ENCODE measurements around the gene ZNF416. TPM values are rescaled to one million over a fixed set of nuclear protein-coding genes. Genes with fewer than 3 reads are reported as not detected.

ZNF416 gene
- total and polyA plus RNA-seq, 9 of the 15 experiments (the other 6 are each of a cell fraction or from before 2014, with no cell fraction given) = 0.20 to 2.0 (median 1.1) TPM

DNA sequence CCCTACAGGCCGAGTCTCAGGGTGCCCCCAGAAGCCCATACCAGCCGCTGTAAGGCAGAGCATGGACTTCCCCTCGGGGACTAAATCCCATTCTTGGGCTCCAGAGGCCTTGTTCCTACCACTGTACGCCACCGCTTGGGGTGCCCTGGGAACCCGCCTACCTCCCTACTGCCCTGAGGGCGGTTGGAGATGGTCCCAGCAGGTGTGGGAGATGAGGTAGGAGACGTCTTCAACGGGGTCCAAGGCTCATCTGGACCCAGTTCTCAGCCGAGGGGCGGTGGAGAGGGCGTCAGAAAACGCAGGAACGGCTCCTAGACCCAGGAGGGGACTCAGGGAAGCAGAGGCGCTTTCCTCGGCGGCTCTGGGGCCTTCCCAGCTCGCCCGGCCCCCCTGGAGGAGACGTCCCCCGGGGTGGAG lies 4.4 kb upstream of the ZNF416 start:
- FAIRE-seq (no peak), DNase-seq (ENCODE audit: extremely low read depth in 1 of 4, low spot score in 3 of 4) (no peak), ATAC-seq (no peak)
- BruUV-seq (replicated peaks) = no TSS peak
- Histone ChIP-seq H3K9me1 (ENCODE audit: control insufficient read depth, insufficient read depth, low read length) (no peaks in the 10 kb centered on the region), H3K4me2 (ENCODE audit: insufficient read depth, low read length) (no peak overlapping the region), H3K27me3 (ENCODE audit: control insufficient read depth in 2 of 2, insufficient read depth in 2 of 2, low read length in 2 of 2) (no peaks in the 10 kb centered on the region), H4K20me1 (replicated peaks; ENCODE audit: control insufficient read depth, insufficient read depth, low read length) (no peaks in the 10 kb centered on the region), H3K9ac (ENCODE audit: insufficient read depth in 1 of 2, low read depth in 2 of 2, low read length in 2 of 2) (no peak overlapping the region), H3K27ac (ENCODE audit: extremely low read depth, low read depth, low read length) (no peak overlapping the region), H3K9me3 (replicated peaks; ENCODE audit: control insufficient read depth, insufficient read depth, low read depth, low read length) (peaks cover 3% of the 10 kb centered on the region; the same call in 1 of the 2 replicates), H3K4me3 (no peak overlapping the region), H3K79me2 (ENCODE audit: control insufficient read depth, insufficient read depth, low read length) (no peaks in the 10 kb centered on the region), H3K36me3 (ENCODE audit: control insufficient read depth, insufficient read depth, low read length) (no peaks in the 10 kb centered on the region), H3K4me1 (replicated peaks in 1 of 2; ENCODE audit: control insufficient read depth in 2 of 2, insufficient read depth in 2 of 2, low read length in 2 of 2) (peaks cover 0 to 15% of the 10 kb centered on the region in 2 experiments; a peak in 1 of 5 replicates), H2AFZ (ENCODE audit: low read depth, low read length) (no peak overlapping the region)
- WGBS (ENCODE audit: insufficient coverage, low coverage, missing lambda C conversion rate) = 14% methylated on average over 9 of the region's 21 CpGs
- no peak for TF ChIP-seq CCNT2 (IDR thresholded peaks at IDR 0.05; ENCODE audit: borderline replicate concordance, extremely low read depth, insufficient read length, low read depth, low read length)
- TF ChIP-seq TGIF2 (CRISPR knock-in tag; IDR thresholded peaks at IDR 0.05) = no peak
- no peak for TF ChIP-seq ZNF75A (CRISPR knock-in tag; IDR thresholded peaks at IDR 0.05)
- TF ChIP-seq HDAC3 (IDR thresholded peaks at IDR 0.05; ENCODE audit: borderline replicate concordance, partially characterized antibody) = no peak
- POLR2A ChIA-PET = interaction anchor here (0.6 kb wide), 1 partner anchor 22 kb away, joined by 3 read pairs; no protein-coding TSS in a partner anchor
- CTCF ChIA-PET (ENCODE audit: low intra/inter-chr PET ratio) = no interaction called here
- in situ Hi-C loops (cut with MboI) = no loop called here
- intact Hi-C loops (cut with micrococcal nuclease) = no loop called here

DNA sequence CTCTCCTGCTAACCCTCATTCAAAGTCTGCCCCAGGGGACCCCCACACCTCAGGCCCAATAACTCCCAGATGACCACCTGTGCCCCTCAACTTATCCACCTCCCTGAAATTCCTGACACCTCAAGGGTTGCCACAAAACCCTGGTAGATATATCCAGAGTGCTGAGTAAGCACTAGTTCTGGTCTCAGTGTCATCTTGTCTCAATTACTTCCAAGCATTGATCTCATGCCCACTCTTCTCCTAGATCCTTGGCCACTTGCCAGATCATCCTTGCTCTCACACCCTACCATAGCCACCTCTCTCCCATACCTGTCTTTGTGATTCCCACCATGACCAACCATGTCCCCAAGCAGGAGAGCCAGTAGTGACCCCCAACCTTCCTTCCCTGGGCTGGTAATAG lies 2.0 kb downstream of the ZNF416 start:
- H3K9me1 ChIP-seq (ENCODE audit: control insufficient read depth, insufficient read depth, low read length) = no peaks in the 10 kb centered on the region
- H3K36me3 ChIP-seq (ENCODE audit: control insufficient read depth, insufficient read depth, low read length) = 0 out of 3 replicates have a peak, but pooled peaks cover 3% of the 10 kb centered on the region
- DNase-seq (ENCODE audit: extremely low read depth in 1 of 4, low spot score in 3 of 4) = no peak
- H3K9ac ChIP-seq (ENCODE audit: insufficient read depth in 1 of 2, low read depth in 2 of 2, low read length in 2 of 2) = no peak overlapping the region
- no peak for FAIRE-seq
- ATAC-seq = no peak
- H3K4me1 ChIP-seq (replicated peaks in 1 of 2; ENCODE audit: control insufficient read depth in 2 of 2, insufficient read depth in 2 of 2, low read length in 2 of 2) = peaks cover 0 to 5% of the 10 kb centered on the region in 2 experiments; a peak in 1 of 5 replicates
- H2AFZ ChIP-seq (ENCODE audit: low read depth, low read length) = no peak overlapping the region
- CTCF ChIA-PET (ENCODE audit: low intra/inter-chr PET ratio) = no interaction called here
- H3K27me3 ChIP-seq (ENCODE audit: control insufficient read depth in 2 of 2, insufficient read depth in 2 of 2, low read length in 2 of 2) = no peaks in the 10 kb centered on the region
- intact Hi-C loops (cut with micrococcal nuclease) (no loop called here), in situ Hi-C loops (cut with MboI) (no loop called here)
- H3K79me2 ChIP-seq (ENCODE audit: control insufficient read depth, insufficient read depth, low read length) = no peaks in the 10 kb centered on the region
- H3K4me2 ChIP-seq (ENCODE audit: insufficient read depth, low read length) = no peak overlapping the region
- no peaks in the 10 kb centered on the region for H4K20me1 ChIP-seq (replicated peaks; ENCODE audit: control insufficient read depth, insufficient read depth, low read length)
- BruUV-seq (replicated peaks) = no TSS peak
- POLR2A ChIA-PET = no interaction called here
- no peak overlapping the region for H3K4me3 ChIP-seq
- no peak overlapping the region for H3K27ac ChIP-seq (ENCODE audit: extremely low read depth, low read depth, low read length)
- H3K9me3 ChIP-seq (replicated peaks; ENCODE audit: control insufficient read depth, insufficient read depth, low read depth, low read length) = peaks cover 12% of the 10 kb centered on the region
- TF ChIP-seq PHB (CRISPR knock-in tag; IDR thresholded peaks at IDR 0.05) (no peak), E4F1 (CRISPR knock-in tag; IDR thresholded peaks at IDR 0.05; ENCODE audit: borderline replicate concordance) (no peak), SIN3A (IDR thresholded peaks at IDR 0.05; ENCODE audit: borderline replicate concordance in 2 of 2, control insufficient read depth in 1 of 2, low read depth in 2 of 2, low read length in 2 of 2) (no peak), ZNF174 (CRISPR knock-in tag; IDR thresholded peaks at IDR 0.05) (no peak), NFIC (IDR thresholded peaks at IDR 0.05) (peak; percentile 72), NFIX (CRISPR knock-in tag; IDR thresholded peaks at IDR 0.05; ENCODE audit: low read depth) (peak; percentile 28; the same call in 1 of the 2 replicates), U2AF1 (optimal IDR thresholded peaks at IDR 0.05; ENCODE audit: low read depth, low read length) (no peak)
